Measurements from ENCODE around the gene P3H2. TPM values are rescaled to one million over a fixed set of nuclear protein-coding genes. Genes with fewer than 3 reads are reported as not detected.

P3H2 gene
- total RNA-seq, 1 experiment from 2014 or later = 7.9 TPM

GRCh38 chr3:190127195-190127594 is 6.5 kb upstream of the P3H2 start:
- no peak for DNase-seq (ENCODE audit: low read depth)

- no peak for DNase-seq (ENCODE audit: low read depth)
Observed at GRCh38 chr3:190125436-190126068, 4.9 kb upstream of the P3H2 start.

GRCh38 chr3:190124067-190124466 is 3.4 kb upstream of the P3H2 start:
- no peak for DNase-seq (ENCODE audit: low read depth)

GRCh38 chr3:190122198-190122771 is 1.6 kb upstream of the P3H2 start:
- peak; percentile 30 for DNase-seq (ENCODE audit: low read depth)

- no peak for DNase-seq (ENCODE audit: low read depth)
Observed at GRCh38 chr3:190121383-190121782, 686 bp upstream of the P3H2 start.

- DNase-seq (ENCODE audit: low read depth) = no peak
Observed at GRCh38 chr3:190121061-190121377, 322 bp upstream of the P3H2 start.

GRCh38 chr3:190119461-190120268 is 1.0 kb downstream of the P3H2 start:
- DNase-seq (ENCODE audit: low read depth) = no peak

GRCh38 chr3:190118438-190118837 is 2.3 kb downstream of the P3H2 start:
- DNase-seq (ENCODE audit: low read depth) = no peak

- DNase-seq (ENCODE audit: low read depth) = peak; percentile 10
Observed at GRCh38 chr3:190117981-190118380, 2.7 kb downstream of the P3H2 start.

GRCh38 chr3:190116551-190117067 is 4.1 kb downstream of the P3H2 start:
- DNase-seq (ENCODE audit: low read depth) = peak; percentile 4

GRCh38 chr3:190110826-190111225 is 9.9 kb downstream of the P3H2 start:
- no peak for DNase-seq (ENCODE audit: low read depth)

GRCh38 chr3:190109441-190109840 is 11.3 kb downstream of the P3H2 start:
- no peak for DNase-seq (ENCODE audit: low read depth)

- DNase-seq (ENCODE audit: low read depth) = no peak
Observed at GRCh38 chr3:190108804-190109203, 11.9 kb downstream of the P3H2 start.

- DNase-seq (ENCODE audit: low read depth) = no peak
Observed at GRCh38 chr3:190105876-190106275, 14.8 kb downstream of the P3H2 start.

- DNase-seq (ENCODE audit: low read depth) = peak; percentile 45
Observed at GRCh38 chr3:190101320-190102011, 19.2 kb downstream of the P3H2 start.

GRCh38 chr3:190099099-190099498 is 21.6 kb downstream of the P3H2 start:
- no peak for DNase-seq (ENCODE audit: low read depth)

GRCh38 chr3:190097617-190098016 is 23.1 kb downstream of the P3H2 start:
- DNase-seq (ENCODE audit: low read depth) = no peak

- DNase-seq (ENCODE audit: low read depth) = no peak
Observed at GRCh38 chr3:190097025-190097424, 23.7 kb downstream of the P3H2 start.

GRCh38 chr3:190096345-190096744 is 24.4 kb downstream of the P3H2 start:
- no peak for DNase-seq (ENCODE audit: low read depth)

GRCh38 chr3:190094160-190094718 is 26.5 kb downstream of the P3H2 start:
- no peak for DNase-seq (ENCODE audit: low read depth)

- peak; percentile 86 for DNase-seq (ENCODE audit: low read depth)
Observed at GRCh38 chr3:190092250-190092649, 28.4 kb downstream of the P3H2 start.

- no peak for DNase-seq (ENCODE audit: low read depth)
Observed at GRCh38 chr3:190089711-190090110, 31.0 kb downstream of the P3H2 start.

Measured in LHCN-M2 (cell line).